H9 (cell line): ENCODE results near the gene SLC51B. TPM values are rescaled to one million over a fixed set of nuclear protein-coding genes. Genes with fewer than 3 reads are reported as not detected.

ENCODE experiments used
- DNase-seq: peaks from one replicate; pipeline ENCODE4 v3.0.0-alpha.2; 2017
- H2AFZ ChIP-seq: one replicate; pipeline ENCODE4 v1.6.1; 2013; ENCODE audit warnings: mild to moderate bottlenecking, low read length, control low read depth, moderate library complexity
- H2AK5ac ChIP-seq: 2 replicates; pipeline ENCODE4 v1.6.1; 2013; ENCODE audit warnings: low read length, control low read depth, mixed read lengths; ENCODE audit not compliant: insufficient read length
- H2BK120ac ChIP-seq: one replicate; pipeline ENCODE4 v1.6.1; 2013; ENCODE audit warnings: low read depth, mild to moderate bottlenecking, low read length, control low read depth, inconsistent platforms; ENCODE audit not compliant: poor library complexity, severe bottlenecking
- H2BK12ac ChIP-seq: 2 replicates; pipeline ENCODE4 v1.6.1; 2013; ENCODE audit warnings: low read length, control low read depth, mixed read lengths, low read depth; ENCODE audit not compliant: insufficient read length
- H2BK15ac ChIP-seq: 2 replicates; pipeline ENCODE4 v1.6.1; 2013; ENCODE audit warnings: low read depth, low read length, control low read depth
- H2BK20ac ChIP-seq: one replicate; pipeline ENCODE4 v1.6.1; 2013; ENCODE audit warnings: low read depth, mild to moderate bottlenecking, low read length, control low read depth, inconsistent platforms; ENCODE audit not compliant: poor library complexity, severe bottlenecking
- H2BK5ac ChIP-seq: 2 replicates; pipeline ENCODE4 v1.6.1; 2013; ENCODE audit warnings: low read length, control low read depth, mixed read lengths; ENCODE audit not compliant: insufficient read length
- H3K14ac ChIP-seq: 2 replicates; pipeline ENCODE4 v1.6.1; 2013; ENCODE audit warnings: low read length, control low read depth; ENCODE audit not compliant: insufficient read depth
- H3K18ac ChIP-seq: 2 replicates; pipeline ENCODE4 v1.6.1; 2013; ENCODE audit warnings: low read depth, mild to moderate bottlenecking, mixed read lengths, low read length, control low read depth; ENCODE audit not compliant: insufficient read length
- H3K23ac ChIP-seq: 2 replicates; pipeline ENCODE4 v1.6.1; 2013; ENCODE audit warnings: low read length, control low read depth, mixed read lengths, low read depth; ENCODE audit not compliant: insufficient read length
- H3K23me2 ChIP-seq: 2 replicates; pipeline ENCODE4 v1.6.1; 2013; ENCODE audit warnings: low read depth, mild to moderate bottlenecking, mixed read lengths, low read length, control low read depth; ENCODE audit not compliant: insufficient read length, poor library complexity, severe bottlenecking
- H3K27ac ChIP-seq: 2 replicates; pipeline ENCODE4 v1.5.1; 2013; ENCODE audit warnings: low read length, control low read depth, mixed read lengths, low read depth; ENCODE audit not compliant: insufficient read length
- H3K27me3 ChIP-seq: 2 replicates; pipeline ENCODE4 v1.6.1; 2013; ENCODE audit warnings: low read length, control low read depth, inconsistent platforms; ENCODE audit not compliant: insufficient read depth
- H3K4ac ChIP-seq: 2 replicates; pipeline ENCODE4 v1.6.1; 2013; ENCODE audit warnings: low read depth, mild to moderate bottlenecking, control low read depth, inconsistent platforms, low read length, moderate library complexity
- H3K4me1 ChIP-seq: 2 replicates; pipeline ENCODE4 v1.6.1; 2013; ENCODE audit warnings: low read length, control low read depth, inconsistent platforms; ENCODE audit not compliant: insufficient read depth
- H3K4me2 ChIP-seq: 2 replicates; pipeline ENCODE4 v1.6.1; 2013; ENCODE audit warnings: low read length, control low read depth, mixed read lengths; ENCODE audit not compliant: insufficient read length, insufficient read depth
- H3K56ac ChIP-seq: 2 replicates; pipeline ENCODE4 v1.6.1; 2013; ENCODE audit warnings: low read depth, mild to moderate bottlenecking, mixed read lengths, low read length, control low read depth; ENCODE audit not compliant: insufficient read length
- H3K79me1 ChIP-seq: 2 replicates; pipeline ENCODE4 v1.6.1; 2013; ENCODE audit warnings: low read depth, mild to moderate bottlenecking, moderate library complexity, low read length, control low read depth, inconsistent platforms; ENCODE audit not compliant: insufficient read depth, poor library complexity, severe bottlenecking
- H3K79me2 ChIP-seq: 2 replicates; pipeline ENCODE4 v1.6.1; 2013; ENCODE audit warnings: low read length, control low read depth, inconsistent platforms; ENCODE audit not compliant: insufficient read depth
- H3K9ac ChIP-seq: 2 replicates; pipeline ENCODE4 v1.6.1; 2013; ENCODE audit warnings: low read length, control low read depth, mixed read lengths; ENCODE audit not compliant: insufficient read length; ENCODE audit errors: extremely low read depth
- H3K9me3 ChIP-seq: one replicate; pipeline ENCODE4 v1.6.1; 2013; ENCODE audit warnings: low read depth, low read length, inconsistent platforms; ENCODE audit not compliant: control insufficient read depth
- H3T11ph ChIP-seq: one replicate; pipeline ENCODE4 v1.6.1; 2013; ENCODE audit warnings: mild to moderate bottlenecking, low read length, control low read depth, inconsistent platforms
- H4K20me1 ChIP-seq: one replicate; pipeline ENCODE4 v1.6.1; 2013; ENCODE audit not compliant: control insufficient read depth, insufficient read length, insufficient read depth
- H4K5ac ChIP-seq: 2 replicates; pipeline ENCODE4 v1.6.1; 2013; ENCODE audit warnings: low read depth, mild to moderate bottlenecking, mixed read lengths, low read length, control low read depth; ENCODE audit not compliant: insufficient read length
- H4K8ac ChIP-seq: replicated peaks from 2 replicates; pipeline ENCODE4 v1.6.1; 2013; ENCODE audit warnings: low read length, control low read depth, mixed read lengths, low read depth; ENCODE audit not compliant: insufficient read length
- H4K91ac ChIP-seq: 2 replicates; pipeline ENCODE4 v1.6.1; 2013; ENCODE audit warnings: low read depth, mild to moderate bottlenecking, moderate library complexity, mixed read lengths, low read length, control low read depth; ENCODE audit not compliant: insufficient read length
- H3K27ac Mint-ChIP-seq, 3 experiments: 2 replicates in 2 of 3; 3 replicates in 1 of 3; pipeline ENCODE4 v1.8.0; 2020 to 2021; ENCODE audit warnings: mixed read lengths in 3 of 3, mild to moderate bottlenecking in 1 of 3, moderate library complexity in 1 of 3
- H3K27me3 Mint-ChIP-seq: 2 replicates; pipeline ENCODE4 v1.8.0; 2021; ENCODE audit warnings: low read depth, mild to moderate bottlenecking, moderate library complexity, mixed read lengths
- H3K36me3 Mint-ChIP-seq, 3 experiments: 2 replicates in 2 of 3; 3 replicates in 1 of 3; pipeline ENCODE4 v1.8.0; 2020 to 2021; ENCODE audit warnings: low read depth in 3 of 3, mixed read lengths in 3 of 3; ENCODE audit not compliant: insufficient read depth in 1 of 3
- H3K4me1 Mint-ChIP-seq, 2 experiments: 2 replicates each; pipeline ENCODE4 v1.8.0; 2020; ENCODE audit warnings: mixed read lengths in 2 of 2
- H3K4me3 Mint-ChIP-seq, 2 experiments: 2 replicates in 1 of 2; 3 replicates in 1 of 2; pipeline ENCODE4 v1.8.0; 2020 to 2021; ENCODE audit warnings: mild to moderate bottlenecking in 2 of 2, mixed read lengths in 2 of 2, moderate library complexity in 1 of 2
- H3K9me3 Mint-ChIP-seq, 2 experiments: 2 replicates in 1 of 2; 3 replicates in 1 of 2; pipeline ENCODE4 v1.8.0; 2020; ENCODE audit warnings: mild to moderate bottlenecking in 2 of 2, mixed read lengths in 2 of 2, moderate library complexity in 1 of 2
- WGBS: extraction: QIAGEN DNeasy Blood & Tissue Kit; methylation state at CpG from one replicate; pipeline ENCODE4 v1.1.7; 2013; ENCODE audit warnings: missing lambda C conversion rate, low lambda C conversion rate, mixed read lengths; ENCODE audit not compliant: insufficient read length; ENCODE audit errors: extremely low coverage; 5-methylcytosine and 5-hydroxymethylcytosine counted together
- total RNA-seq: library from RNA; stranded (reverse); gene quantifications from 2 replicates; pipeline ENCODE4 v1.2.1, GENCODE V29; 2021
- TF ChIP-seq, protein P1 (sequence below): fragments of 200-600 bp; sonication (generic); conservative IDR thresholded peaks from 3 replicates; pipeline ENCODE4 v1.8.0; 2021; ENCODE audit warnings: antibody characterized with exemption, mild to moderate bottlenecking

The SLC51B gene
- total RNA-seq, 1 experiment from 2014 or later = not detected

- peak overlapping the region; percentile 74 to 81 for H3K4me3 Mint-ChIP-seq
- WGBS = no CpG with 5 or more reads among the region's 8 CpGs
These were observed 22.1 kb downstream of the SLC51B start for GRCh38 chr15:65067317-65067644.

More at GRCh38 chr15:65067317-65067644, 22.1 kb downstream of the SLC51B start:
- H2BK20ac ChIP-seq = no peak overlapping the region
- no peak for DNase-seq
- peaks cover 7% of the 10 kb centered on the region for H3K23me2 ChIP-seq
- no peaks in the 10 kb centered on the region for H4K20me1 ChIP-seq
- H2BK120ac ChIP-seq = no peak overlapping the region
- H2AK5ac ChIP-seq = no peak overlapping the region
- no peak overlapping the region for H2BK12ac ChIP-seq
- peaks cover 36 to 37% of the 10 kb centered on the region in 2 experiments for H3K4me1 Mint-ChIP-seq
- no peak overlapping the region for H3K27ac ChIP-seq
- H3K9me3 Mint-ChIP-seq = no peaks in the 10 kb centered on the region; a peak in 1 of 5 replicates
- no peak overlapping the region for H3K4ac ChIP-seq
- peaks cover 5% of the 10 kb centered on the region for H3K4me1 ChIP-seq
- H3K79me2 ChIP-seq = no peaks in the 10 kb centered on the region
- H3T11ph ChIP-seq = no peak overlapping the region
- H3K18ac ChIP-seq = peak overlapping the region; percentile 47
- TF ChIP-seq, protein P1, sequence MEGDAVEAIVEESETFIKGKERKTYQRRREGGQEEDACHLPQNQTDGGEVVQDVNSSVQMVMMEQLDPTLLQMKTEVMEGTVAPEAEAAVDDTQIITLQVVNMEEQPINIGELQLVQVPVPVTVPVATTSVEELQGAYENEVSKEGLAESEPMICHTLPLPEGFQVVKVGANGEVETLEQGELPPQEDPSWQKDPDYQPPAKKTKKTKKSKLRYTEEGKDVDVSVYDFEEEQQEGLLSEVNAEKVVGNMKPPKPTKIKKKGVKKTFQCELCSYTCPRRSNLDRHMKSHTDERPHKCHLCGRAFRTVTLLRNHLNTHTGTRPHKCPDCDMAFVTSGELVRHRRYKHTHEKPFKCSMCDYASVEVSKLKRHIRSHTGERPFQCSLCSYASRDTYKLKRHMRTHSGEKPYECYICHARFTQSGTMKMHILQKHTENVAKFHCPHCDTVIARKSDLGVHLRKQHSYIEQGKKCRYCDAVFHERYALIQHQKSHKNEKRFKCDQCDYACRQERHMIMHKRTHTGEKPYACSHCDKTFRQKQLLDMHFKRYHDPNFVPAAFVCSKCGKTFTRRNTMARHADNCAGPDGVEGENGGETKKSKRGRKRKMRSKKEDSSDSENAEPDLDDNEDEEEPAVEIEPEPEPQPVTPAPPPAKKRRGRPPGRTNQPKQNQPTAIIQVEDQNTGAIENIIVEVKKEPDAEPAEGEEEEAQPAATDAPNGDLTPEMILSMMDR = no peak
- H3K4me2 ChIP-seq = peak overlapping the region; percentile 78
- peak overlapping the region in 1 of 3 experiments; percentile 77; a peak in 2 of 7 replicates for H3K27ac Mint-ChIP-seq
- no peak overlapping the region for H4K5ac ChIP-seq
- H2BK15ac ChIP-seq = no peak overlapping the region
- H3K36me3 Mint-ChIP-seq = peaks cover 0 to 3% (median 0%) of the 10 kb centered on the region in 3 experiments; a peak in 2 of 7 replicates
- H3K9me3 ChIP-seq = no peaks in the 10 kb centered on the region
- no peaks in the 10 kb centered on the region for H3K27me3 ChIP-seq
- H3K56ac ChIP-seq = no peak overlapping the region
- H2AFZ ChIP-seq = no peak overlapping the region
- H2BK5ac ChIP-seq = no peak overlapping the region
- H3K14ac ChIP-seq = peak overlapping the region; percentile 62; the same call in 1 of the 2 replicates
- peak overlapping the region; percentile 16 for H3K9ac ChIP-seq
- no peak overlapping the region for H3K23ac ChIP-seq
- H4K91ac ChIP-seq = no peak overlapping the region
- no peaks in the 10 kb centered on the region for H3K79me1 ChIP-seq
- H4K8ac ChIP-seq = no peak overlapping the region
- peaks cover 8% of the 10 kb centered on the region for H3K27me3 Mint-ChIP-seq
